HPDE6-E6E7 (cell line): Measurements from ENCODE around the gene CCDC90B.
"Not testable (repeated sequence)": the region's sequence is repeated elsewhere in the genome, so short reads cannot be mapped to it uniquely, and the experiment has no call there.

Experiments used
- DNase-seq: peaks from one replicate; pipeline ENCODE4 v3.0.0; 2011; ENCODE audit warnings: missing footprints; ENCODE audit errors: extremely low spot score

Gene CCDC90B

DNA sequence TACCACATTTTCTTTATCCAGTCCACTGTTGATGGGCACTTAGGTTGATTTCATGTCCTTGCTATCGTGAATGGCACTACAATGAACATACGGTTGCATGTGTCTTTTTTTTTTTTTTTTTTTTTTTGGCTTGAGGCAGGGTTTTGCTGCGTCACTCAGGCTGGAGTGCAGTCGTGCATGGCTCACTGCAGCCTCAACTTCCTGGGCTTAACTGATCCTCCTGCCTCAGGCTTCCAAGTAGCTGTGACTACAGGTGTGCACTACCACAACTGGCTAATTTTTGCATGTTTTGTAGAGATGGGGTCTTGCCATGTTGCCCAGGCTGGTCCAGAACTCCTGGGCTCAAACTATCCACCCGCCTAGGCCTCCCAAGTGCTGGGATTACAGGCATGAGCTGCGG, 1.5 kb upstream of the CCDC90B start:
- DNase-seq = no peak

GRCh38 chr11:83285151-83285770, 906 bp downstream of the CCDC90B start:
- DNase-seq = no peak

GRCh38 chr11:83284501-83285150, 1.5 kb downstream of the CCDC90B start:
- no peak for DNase-seq

DNA sequence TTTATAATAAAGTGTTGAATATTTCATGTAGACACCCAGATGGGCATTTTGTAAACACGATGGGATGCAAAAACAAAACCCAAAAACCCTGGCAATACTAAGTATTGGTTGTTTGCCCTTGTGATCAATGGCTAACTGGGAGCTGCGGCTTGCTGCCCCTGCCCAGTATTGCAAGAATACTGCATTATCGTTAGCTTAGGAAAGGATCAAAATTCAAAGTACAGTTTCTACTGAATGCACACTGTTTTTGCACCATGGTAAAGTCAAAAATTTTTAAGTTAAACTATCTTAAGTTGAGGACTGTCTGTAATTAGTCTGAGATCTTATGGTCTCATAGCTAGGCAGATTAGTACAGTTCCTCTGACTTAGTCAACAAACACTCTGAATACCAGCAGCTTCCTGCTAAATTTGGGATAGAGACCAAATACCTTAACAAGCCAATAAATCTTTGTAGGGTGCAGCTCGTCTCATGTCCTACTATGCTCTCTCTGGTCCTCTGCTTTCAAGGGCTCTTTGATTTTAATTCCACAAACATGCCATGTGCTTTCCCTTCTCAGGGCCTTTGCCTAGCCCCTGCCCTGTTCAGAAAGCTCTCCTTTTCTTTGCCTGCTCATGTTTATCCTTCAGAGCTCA, 4.0 kb downstream of the CCDC90B start:
- no peak for DNase-seq

GRCh38 chr11:83280256-83280655, 5.9 kb downstream of the CCDC90B start:
- DNase-seq = no peak

- DNase-seq = no peak
These were observed 7.8 kb downstream of the CCDC90B start for GRCh38 chr11:83278351-83278750.

DNA sequence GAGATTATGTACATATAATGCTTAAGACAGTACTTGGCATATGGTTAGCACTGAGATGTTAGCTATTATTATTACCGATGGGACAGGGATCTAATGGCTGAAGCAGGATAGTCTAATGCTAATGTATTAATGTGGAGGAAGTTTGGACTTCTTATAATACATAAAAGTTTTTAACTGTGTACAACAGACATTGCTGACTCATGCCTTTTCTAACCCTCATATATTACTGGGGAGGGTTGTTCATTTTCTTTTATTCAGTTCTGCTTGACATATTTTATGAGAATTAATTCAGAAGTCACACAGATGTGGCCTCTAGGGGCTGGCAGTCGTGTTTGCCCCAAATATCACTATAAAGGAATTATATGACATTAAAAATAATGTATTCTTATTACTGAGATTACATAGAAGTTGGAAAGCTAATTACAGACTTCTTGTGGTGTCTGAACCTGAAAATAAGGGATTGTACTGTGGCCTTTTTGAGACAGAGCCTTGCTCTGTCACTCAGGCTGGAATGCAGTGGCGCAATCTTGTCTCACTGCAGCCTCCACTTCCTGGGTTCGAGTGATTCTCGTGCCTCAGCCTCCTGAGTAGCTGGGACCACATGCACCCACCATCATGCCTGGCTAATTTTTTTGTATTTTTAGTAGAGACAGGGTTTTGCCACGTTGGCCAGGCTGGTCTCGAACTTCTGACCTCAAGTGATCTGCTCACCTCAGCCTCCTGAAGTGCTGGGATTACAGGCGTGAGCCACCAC, 10.1 kb downstream of the CCDC90B start:
- no peak for DNase-seq

GRCh38 chr11:83272627-83273026, 13.5 kb downstream of the CCDC90B start:
- DNase-seq = no peak

- not testable (repeated sequence) for DNase-seq
These were observed 14.4 kb downstream of the CCDC90B start for GRCh38 chr11:83271734-83272133.

DNA sequence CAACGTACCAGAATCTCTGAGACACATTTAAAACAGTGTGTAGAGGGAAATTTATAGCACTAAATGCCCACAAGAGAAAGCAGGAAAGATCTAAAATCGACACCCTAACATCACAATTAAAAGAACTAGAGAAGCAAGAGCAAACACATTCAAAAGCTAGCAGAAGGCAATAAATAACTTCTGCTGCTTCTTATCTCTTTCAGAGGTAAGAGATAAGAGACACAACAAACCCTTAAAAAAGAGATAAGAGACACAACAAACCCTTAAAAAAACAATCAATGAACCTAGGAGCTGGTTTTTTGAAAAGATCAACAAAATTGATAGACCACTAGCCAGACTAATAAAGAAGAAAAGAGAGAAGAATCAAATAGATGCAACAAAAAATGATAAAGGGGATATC, 17.1 kb downstream of the CCDC90B start:
- not testable (repeated sequence) for DNase-seq

DNA sequence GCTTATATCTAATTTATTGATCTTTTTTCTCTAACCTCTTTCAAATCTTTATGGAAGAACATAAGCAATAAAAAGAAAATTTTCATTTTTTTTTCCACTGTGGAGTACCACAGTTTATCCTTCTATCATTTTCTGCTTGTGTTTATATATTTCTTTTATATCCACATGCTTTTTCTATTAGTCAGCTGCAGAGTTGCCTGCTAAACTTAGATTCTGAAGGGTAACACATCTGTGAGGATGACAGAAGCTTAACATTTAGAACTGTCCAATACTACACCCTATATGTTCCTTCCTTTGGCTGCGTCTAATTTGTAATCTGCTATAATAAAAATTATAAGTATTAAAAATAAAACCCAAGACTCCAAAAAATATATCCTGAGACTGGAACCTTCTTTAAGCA, 20.8 kb downstream of the CCDC90B start:
- DNase-seq = no peak

DNA sequence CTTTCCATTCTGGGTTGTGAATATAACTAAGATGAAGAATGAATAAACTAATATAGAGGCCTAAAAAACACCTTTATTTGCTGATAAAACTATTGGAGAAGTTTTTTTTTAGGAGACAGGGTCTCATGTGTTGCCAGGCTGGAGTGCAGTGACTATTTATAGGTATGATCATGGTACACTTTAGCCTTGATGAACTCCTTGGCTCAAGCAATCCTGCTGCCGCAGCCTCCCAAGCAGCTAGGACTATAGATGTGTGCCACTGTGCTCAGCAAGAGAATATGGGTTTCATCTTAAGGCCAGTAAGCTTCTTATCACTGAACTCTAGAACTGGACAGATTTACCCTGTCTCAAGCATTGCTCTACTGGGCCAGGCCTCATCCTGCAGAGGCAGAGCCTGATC, 26.6 kb downstream of the CCDC90B start:
- no peak for DNase-seq

DNA sequence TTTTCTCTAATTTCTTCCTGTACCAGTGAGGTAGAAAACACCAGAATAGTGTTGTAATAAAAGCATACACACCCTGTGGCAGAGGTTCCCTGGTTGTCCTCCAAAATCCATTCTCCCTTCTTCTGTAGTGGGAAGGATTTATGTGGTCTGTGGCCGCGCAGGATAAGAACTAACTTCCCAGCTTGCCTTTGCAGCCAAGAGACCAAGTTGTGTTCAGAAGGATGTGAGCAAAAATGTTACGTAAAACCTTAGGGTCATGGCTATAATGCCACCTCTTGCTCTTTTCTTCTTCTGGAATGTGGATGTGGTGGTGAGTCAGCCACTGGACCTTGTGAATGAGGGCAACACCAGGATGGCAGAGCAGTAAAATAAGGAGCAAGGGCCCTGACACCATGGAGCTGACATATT, 28.4 kb downstream of the CCDC90B start:
- DNase-seq = no peak

DNA sequence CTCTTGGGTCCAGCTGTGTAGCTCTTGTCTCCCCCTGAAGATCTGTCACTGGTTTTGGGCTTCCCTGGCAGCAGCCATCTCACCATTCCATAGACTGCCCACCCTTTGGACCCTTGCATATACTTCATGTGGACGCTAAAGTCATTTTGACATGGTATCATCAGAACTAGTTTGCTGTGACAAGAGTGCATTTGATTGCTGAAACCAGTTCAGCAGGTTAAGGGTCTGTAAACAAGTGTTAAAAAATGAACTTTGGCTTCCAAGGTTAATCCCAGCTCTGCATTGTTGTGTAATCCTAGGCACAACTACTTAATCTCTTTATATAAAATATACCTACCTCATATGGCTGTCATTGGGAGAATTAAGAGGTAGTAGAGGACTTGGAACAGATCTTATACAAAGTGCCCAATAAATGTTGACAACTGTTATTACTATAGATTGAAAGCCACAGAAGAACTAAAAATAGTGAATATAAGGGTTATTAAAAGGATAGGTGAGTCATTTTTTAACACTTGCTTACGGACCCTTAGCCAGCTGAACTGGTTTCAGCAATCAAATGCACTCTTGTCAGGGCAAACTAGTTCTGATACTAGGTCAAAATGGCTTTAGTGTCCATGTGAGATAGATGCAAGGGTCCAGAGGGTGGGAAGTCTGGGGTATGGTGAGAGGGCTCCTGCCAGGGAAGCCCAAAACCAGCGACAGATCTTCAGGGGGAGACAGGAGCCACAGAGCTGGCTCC, 29.4 kb downstream of the CCDC90B start:
- no peak for DNase-seq

- no peak for DNase-seq
These were observed 30.8 kb downstream of the CCDC90B start for GRCh38 chr11:83255366-83255765.

- DNase-seq = no peak
These were observed 33.2 kb downstream of the CCDC90B start for GRCh38 chr11:83252941-83253340.

- no peak for DNase-seq
These were observed 33.9 kb downstream of the CCDC90B start for GRCh38 chr11:83252266-83252665.

- peak; percentile 26 for DNase-seq
These were observed 36.1 kb downstream of the CCDC90B start for GRCh38 chr11:83249972-83250593.

- no peak for DNase-seq
These were observed 36.7 kb downstream of the CCDC90B start for GRCh38 chr11:83249445-83249844.

DNA sequence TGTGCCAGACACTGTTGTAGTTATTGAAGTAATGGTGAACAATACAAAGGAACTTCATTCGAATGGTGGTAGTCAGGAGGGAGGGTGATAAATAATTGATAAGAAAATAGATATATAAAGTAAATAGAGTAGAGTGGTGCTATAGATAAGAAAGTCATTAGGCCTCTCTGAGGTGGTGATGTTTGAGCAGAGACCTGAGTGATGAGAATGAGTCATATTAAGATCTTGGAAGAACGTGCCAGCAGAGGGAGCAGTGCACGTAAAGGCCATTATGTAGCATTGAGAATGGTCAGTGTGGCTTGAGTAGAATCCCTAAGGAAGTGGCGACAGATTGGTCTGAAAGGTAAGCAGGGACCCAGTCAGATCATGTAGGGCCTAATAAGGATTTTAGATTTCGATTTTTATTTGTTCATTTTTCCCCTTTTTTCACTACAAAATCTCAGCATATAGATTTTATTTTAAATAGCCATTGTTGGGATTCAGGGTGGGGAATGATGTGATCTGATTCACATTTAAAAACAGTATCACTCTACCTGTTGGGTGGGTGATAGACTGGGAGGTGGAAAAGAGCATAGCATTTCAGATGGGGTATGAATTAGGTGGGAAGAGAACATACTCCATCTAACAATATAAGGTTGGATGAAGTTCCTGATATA, 44.7 kb downstream of the CCDC90B start:
- peak; percentile 35 for DNase-seq

- no peak for DNase-seq
These were observed 48.1 kb downstream of the CCDC90B start for GRCh38 chr11:83238111-83238510.
